Measurements from ENCODE around the gene TUNAR. TPM values are rescaled to one million over a fixed set of nuclear protein-coding genes. Genes with fewer than 3 reads are reported as not detected.

Gene TUNAR
- total RNA-seq, 1 donor from 2014 or later: 4.6 TPM

- H3K36me3 Mint-ChIP-seq (ENCODE audit: insufficient read depth): no peaks in the 10 kb centered on the region
- peaks cover 15% of the 10 kb centered on the region for H3K27me3 Mint-ChIP-seq
- H3K4me1 Mint-ChIP-seq (ENCODE audit: low read depth): no peaks in the 10 kb centered on the region
- H3K9me3 Mint-ChIP-seq (ENCODE audit: low read depth): no peaks in the 10 kb centered on the region
- no peak for DNase-seq (ENCODE audit: low spot score, unreplicated experiment)
- TF ChIP-seq CTCF (IDR thresholded peaks at IDR 0.05; ENCODE audit: unreplicated experiment): no peak
- no peak overlapping the region for H3K27ac Mint-ChIP-seq
- H3K4me3 Mint-ChIP-seq (ENCODE audit: low read depth): no peak overlapping the region
Observed at GRCh38 chr14:95863295-95863694, 13.3 kb upstream of the TUNAR start.

DNA sequence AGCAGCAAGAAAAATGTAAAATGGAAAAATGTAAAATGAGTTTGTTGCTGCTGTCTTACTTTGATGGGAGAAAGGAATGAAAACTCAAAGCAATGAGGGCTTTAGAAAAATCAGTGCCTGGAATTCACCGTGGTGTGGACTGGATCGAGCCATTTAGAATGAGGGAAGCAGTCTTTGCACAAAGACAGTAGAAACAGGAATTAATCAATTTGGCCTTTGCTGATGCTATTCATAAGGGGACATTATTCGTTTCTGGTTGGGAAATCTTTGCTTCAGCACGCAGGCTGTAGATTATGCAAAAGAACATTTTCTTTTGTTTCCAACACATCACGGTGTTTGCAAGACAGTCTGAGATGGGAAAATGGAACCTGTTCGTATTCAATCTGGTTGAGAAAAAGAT is 6.9 kb upstream of the TUNAR start:
- Mint-ChIP-seq H3K27me3 (peaks cover 38% of the 10 kb centered on the region), H3K36me3 (ENCODE audit: insufficient read depth) (no peaks in the 10 kb centered on the region), H3K27ac (no peak overlapping the region), H3K4me3 (ENCODE audit: low read depth) (no peak overlapping the region), H3K9me3 (ENCODE audit: low read depth) (no peaks in the 10 kb centered on the region), H3K4me1 (ENCODE audit: low read depth) (no peaks in the 10 kb centered on the region)
- DNase-seq (ENCODE audit: low spot score, unreplicated experiment): no peak
- TF ChIP-seq CTCF (IDR thresholded peaks at IDR 0.05; ENCODE audit: unreplicated experiment): no peak

- H3K4me3 Mint-ChIP-seq (ENCODE audit: low read depth): no peak overlapping the region
- TF ChIP-seq CTCF (IDR thresholded peaks at IDR 0.05; ENCODE audit: unreplicated experiment): no peak
- no peak overlapping the region for H3K27ac Mint-ChIP-seq
- no peaks in the 10 kb centered on the region for H3K9me3 Mint-ChIP-seq (ENCODE audit: low read depth)
- DNase-seq (ENCODE audit: low spot score, unreplicated experiment): no peak
- no peaks in the 10 kb centered on the region for H3K36me3 Mint-ChIP-seq (ENCODE audit: insufficient read depth)
- H3K27me3 Mint-ChIP-seq: peaks cover 45% of the 10 kb centered on the region
- peaks cover 2% of the 10 kb centered on the region for H3K4me1 Mint-ChIP-seq (ENCODE audit: low read depth)
Observed at GRCh38 chr14:95870772-95871171, 5.9 kb upstream of the TUNAR start.

DNA sequence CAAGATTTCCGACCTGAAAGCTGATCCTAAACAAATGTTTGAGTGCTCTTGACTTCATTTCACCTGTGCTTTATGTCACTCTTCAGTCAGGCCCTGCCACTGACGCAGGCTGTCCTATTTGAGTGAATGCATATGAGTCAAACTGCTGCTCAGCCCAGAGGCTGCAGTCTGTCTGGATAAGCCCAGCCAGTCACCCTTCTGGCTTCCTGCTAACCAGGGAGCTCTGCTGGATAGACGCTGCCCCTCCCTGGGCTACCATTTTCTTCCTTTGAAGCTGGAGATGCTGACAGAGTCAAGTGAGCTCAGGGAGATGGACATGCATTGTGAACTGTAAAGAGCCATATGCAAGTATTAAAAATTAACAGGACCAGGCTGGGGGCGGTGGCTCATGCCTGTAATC is 5.1 kb upstream of the TUNAR start:
- no peak overlapping the region for H3K27ac Mint-ChIP-seq
- H3K27me3 Mint-ChIP-seq: peaks cover 40% of the 10 kb centered on the region
- no peaks in the 10 kb centered on the region for H3K36me3 Mint-ChIP-seq (ENCODE audit: insufficient read depth)
- no peak overlapping the region for H3K4me3 Mint-ChIP-seq (ENCODE audit: low read depth)
- no peak for DNase-seq (ENCODE audit: low spot score, unreplicated experiment)
- no peaks in the 10 kb centered on the region for H3K9me3 Mint-ChIP-seq (ENCODE audit: low read depth)
- peaks cover 2% of the 10 kb centered on the region for H3K4me1 Mint-ChIP-seq (ENCODE audit: low read depth)
- TF ChIP-seq CTCF (IDR thresholded peaks at IDR 0.05; ENCODE audit: unreplicated experiment): no peak

GRCh38 chr14:95872777-95873176 is 3.9 kb upstream of the TUNAR start:
- Mint-ChIP-seq H3K4me3 (ENCODE audit: low read depth) (no peak overlapping the region), H3K27me3 (peaks cover 44% of the 10 kb centered on the region), H3K36me3 (ENCODE audit: insufficient read depth) (no peaks in the 10 kb centered on the region), H3K9me3 (ENCODE audit: low read depth) (no peaks in the 10 kb centered on the region), H3K4me1 (ENCODE audit: low read depth) (peaks cover 6% of the 10 kb centered on the region), H3K27ac (no peak overlapping the region)
- no peak for TF ChIP-seq CTCF (IDR thresholded peaks at IDR 0.05; ENCODE audit: unreplicated experiment)
- no peak for DNase-seq (ENCODE audit: low spot score, unreplicated experiment)

Measured in progenitor cell of endocrine pancreas (in vitro differentiated cells).